ENCODE measurements around the gene LCNL1.

Gene LCNL1

DNA sequence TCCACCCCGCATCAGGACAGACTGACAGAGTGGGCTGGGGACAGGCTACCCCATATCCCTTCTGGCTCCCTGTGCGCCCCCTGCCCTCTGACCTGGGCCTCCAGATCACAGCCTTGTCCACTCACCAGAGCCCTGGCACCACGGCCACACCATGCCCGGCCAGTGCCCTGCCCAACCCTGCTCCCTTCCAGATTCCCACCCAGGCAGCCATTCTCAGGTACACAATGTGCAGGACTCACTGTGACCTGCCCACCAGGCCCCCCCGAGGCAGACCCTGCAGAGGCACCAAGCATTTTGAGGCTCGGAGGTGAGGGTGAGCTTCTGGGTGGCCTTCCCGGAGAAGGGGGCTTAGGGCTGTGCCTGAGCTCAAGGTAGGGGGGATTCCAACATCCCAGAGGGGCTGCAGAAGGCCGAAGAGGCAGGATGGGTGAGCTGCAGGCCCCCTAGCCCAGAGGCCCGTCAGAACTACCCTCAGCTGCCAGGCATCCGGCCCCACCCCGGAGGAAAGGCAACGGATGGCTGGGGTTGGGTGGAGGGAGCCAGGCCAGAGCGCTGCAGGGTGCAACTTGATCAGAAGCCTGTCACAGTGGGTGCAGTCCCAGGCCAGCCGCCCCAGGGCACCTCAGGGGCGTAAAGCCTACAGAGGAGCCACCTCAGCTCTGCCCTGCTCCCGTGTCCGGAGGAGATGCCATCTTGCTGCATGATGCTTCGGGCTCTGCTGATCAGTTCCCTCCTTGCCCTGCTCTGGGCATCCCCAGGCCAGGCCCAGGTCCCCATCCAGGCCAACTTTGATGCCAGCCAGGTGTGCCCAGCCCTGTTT lies at the start of gene LCNL1:
Gene LCNL1 (plus strand): TSS at position 762 of the 820 bp plus-strand sequence. CDS start 594 bp downstream, outside the sequence.
- no peak for DNase-seq

DNA sequence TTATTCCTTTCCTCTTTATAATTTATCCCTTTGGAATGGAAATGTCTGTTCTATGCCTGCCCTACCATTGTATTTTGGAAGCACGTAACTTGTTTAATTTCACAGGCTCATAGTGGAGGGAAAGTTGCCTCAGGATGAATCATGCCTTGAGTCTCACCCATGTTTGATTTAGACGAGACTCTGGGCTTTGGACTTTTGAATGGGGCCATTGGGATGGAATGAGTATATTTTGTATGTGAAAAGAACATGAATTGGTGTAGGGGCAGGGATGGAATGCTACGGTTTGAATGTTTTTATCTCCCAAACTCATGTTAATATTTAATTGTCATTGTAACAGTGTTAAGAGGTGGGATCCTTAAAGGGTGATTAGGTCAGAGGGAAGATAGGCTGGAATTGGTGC lies 48.5 kb upstream of the LCNL1 start:
- DNase-seq, result no peak

DNA sequence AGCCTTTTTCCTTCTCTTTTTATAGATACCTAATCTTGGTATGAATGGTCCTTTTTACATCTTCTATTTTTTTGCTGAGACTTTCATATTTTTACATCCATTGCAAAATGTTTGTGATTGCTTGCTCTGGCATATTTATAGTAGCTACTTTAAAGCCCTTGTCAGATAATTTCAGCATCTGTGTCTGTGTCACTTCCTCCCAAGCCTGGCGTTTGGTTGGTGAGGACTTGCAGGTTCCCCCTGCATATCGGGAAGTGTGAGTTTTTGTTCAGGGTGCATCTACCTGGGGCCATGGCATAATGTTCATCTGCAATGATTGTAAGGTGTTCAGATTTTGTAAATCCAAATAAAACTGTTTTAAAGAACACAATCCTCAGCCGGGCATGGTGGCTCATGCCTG lies 47.1 kb upstream of the LCNL1 start:
- no peak for DNase-seq

DNA sequence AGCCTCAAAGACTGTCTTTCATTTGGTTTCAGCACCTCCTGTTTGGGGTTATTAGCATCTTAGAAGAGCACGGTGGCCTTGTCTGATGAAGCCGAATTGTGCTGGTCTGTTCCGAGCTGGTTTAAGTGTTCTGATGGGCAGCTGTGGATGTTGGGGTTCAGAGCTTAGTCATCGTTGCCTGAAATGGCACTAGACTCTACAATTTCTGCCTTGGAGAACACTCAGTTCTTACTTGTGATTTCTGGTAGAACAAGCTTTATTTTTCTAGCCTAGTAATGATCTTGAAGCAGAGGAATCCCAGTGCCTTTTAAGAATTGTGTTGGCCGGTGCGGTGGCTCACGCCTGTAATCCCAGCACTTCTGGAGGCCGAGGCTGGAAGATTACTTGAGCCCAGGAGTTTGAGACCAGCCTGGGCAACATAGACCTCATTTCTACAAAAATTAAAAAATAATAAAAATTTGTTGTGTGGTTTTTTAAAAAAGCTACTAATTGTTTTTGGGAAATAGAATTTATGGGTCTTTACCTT lies 46.1 kb upstream of the LCNL1 start:
- DNase-seq, result no peak

GRCh38 chr9:136937186-136938001 lies 45.4 kb upstream of the LCNL1 start:
- DNase-seq, result no peak

- no peak for DNase-seq
Observed at GRCh38 chr9:136939431-136939995, 43.3 kb upstream of the LCNL1 start.

DNA sequence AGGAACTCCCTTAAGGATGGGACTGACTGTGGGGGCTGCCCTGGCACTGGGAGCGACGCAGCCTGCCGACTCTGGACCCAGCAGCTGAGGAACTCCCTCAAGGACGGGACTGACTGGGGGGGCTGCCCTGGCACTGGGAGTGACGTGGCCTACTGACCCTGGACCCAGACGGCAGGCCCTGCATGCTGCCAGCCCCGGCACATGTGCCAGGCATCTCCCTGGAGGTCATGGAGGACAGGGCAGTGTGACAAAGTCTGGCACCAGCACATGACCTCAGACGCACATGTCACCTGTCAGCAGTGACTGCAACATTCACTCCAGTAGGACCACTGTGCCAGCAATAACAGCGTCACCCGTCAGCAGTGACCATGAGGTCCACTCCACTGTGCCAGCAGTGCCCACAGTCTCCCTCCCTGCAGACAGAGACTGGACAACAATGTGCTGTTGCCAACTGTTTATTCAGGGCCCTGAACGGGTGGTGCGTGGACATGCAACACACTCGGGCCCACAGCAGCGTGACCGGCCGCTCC lies 42.7 kb upstream of the LCNL1 start:
- DNase-seq, result no peak

GRCh38 chr9:136940526-136941230 lies 42.1 kb upstream of the LCNL1 start:
- no peak for DNase-seq

DNA sequence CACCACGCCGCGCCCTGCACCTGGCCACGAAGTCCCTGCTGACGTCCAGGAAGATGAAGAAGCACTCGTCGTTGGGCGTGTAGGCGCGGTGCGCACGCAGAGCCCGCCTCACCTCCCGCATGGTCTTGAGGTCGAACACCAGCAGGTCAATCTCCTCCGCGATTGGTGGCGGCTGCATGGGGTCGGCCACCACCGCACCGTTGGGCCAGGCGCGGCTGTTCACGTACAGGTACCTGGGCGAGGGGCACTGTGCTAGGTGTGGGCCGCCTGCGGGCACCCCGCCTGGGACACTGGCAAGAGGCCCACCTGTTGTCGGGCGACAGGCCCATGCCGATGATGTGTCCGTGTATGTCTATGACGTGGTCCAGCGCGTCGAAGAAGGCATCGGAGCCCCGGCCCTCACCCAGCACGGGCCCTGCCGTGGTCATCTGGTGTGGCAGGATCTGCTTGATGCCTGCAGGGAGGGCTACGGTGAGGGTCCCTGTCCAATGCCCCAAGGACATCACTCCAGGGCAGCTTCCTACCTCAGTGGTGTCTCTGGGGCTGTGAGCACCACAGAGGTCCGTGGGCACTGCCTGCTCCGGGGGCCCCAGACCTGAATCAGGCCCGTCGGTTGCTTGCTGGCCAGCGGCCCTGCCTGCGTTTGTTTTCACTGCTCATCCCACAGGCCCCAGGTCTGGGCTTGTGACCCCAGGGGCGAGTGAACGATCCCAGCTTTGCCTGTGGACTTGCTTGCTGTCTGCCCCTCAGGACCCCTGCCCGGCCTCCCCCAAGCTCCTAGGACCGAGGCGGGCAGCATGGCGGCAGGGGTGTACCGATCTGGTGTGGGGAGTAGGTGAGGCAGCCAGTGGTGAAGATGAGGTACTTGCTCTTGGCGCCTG lies 41.3 kb upstream of the LCNL1 start:
- no peak for DNase-seq

DNA sequence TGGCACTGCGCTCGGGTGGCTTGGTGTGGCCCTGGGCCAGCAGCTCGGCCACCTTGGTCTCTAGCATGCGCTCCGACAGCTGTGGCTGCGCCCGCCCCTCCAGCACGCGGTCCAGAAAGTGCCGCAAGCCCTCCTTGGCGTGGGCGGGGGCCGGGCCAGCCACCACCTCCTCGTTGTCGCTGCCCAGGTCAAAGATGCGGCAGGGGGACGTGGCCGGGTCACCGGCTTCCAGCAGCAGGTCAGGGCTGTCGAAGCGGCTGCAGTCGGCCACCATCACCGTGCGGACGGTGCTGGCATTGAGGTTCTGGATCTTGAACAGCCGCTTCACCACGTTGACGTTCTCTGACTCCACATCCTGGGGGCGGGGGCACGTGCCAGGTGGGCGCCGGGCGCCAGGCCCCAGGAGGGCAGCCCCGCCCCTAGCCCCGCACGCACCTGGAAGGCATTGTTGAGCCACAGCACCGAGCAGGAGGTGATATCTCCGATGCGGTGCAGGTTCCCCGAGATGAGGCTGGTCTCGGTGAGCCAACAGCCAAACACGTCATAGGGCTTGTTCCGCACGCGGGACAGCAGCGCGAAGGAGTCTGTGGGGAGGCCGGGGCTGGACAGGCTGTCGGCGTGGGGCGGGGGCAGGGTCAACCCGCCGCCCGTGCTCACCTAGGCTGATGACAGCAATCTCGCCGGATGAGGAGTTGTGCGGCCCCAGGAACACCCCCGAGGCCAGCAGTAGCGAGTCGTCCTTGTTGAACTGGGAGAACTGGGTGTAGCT lies 40.5 kb upstream of the LCNL1 start:
- DNase-seq, result no peak

DNA sequence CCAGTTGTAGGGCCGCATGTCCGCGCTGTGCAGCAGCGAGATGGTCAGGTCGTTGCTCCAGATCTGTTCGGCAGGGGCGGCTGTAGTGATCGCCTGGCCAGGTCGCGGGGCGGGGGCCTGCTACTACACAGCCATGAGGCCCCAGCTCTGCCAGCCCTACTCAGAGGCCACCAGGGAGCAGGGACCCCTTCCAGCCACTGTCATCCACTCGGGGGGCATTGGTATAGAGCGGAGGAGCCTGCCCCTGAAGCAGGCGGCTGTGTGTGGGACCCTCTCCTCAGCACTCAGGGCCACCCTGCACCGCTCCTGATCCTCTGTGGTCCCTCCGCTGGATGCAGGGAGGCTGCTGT lies 39.9 kb upstream of the LCNL1 start:
- DNase-seq, result no peak

GRCh38 chr9:136943291-136944211 lies 39.2 kb upstream of the LCNL1 start:
- DNase-seq, result peak; percentile 61

- DNase-seq, result no peak
Observed at GRCh38 chr9:136944212-136944518, 38.6 kb upstream of the LCNL1 start.

- peak; percentile 90 for DNase-seq
Observed at GRCh38 chr9:136944519-136945332, 38.1 kb upstream of the LCNL1 start, which contains the start of the genes C8G and FBXW5. TSS of gene C8G (plus strand) at chr9:136945243. CDS start at chr9:136945321, 78 bp downstream. TSS of gene FBXW5 (minus strand) at chr9:136944738. CDS start at chr9:136944083, 655 bp downstream.

- no peak for DNase-seq
Observed at GRCh38 chr9:136945333-136946227, 37.2 kb upstream of the LCNL1 start.

GRCh38 chr9:136946228-136947027 lies 36.4 kb upstream of the LCNL1 start:
- DNase-seq, result no peak

Data from NK-92 treated with Interleukin-12 subunit alpha and Interleukin-12 subunit beta, amount 100 ng/mL, for 24 hours (cell line).